ENCODE measurements around the gene GPR82.
"Not testable (repeated sequence)": the region's sequence is repeated elsewhere in the genome, so short reads cannot be mapped to it uniquely, and the experiment has no call there.

GPR82 gene, protein sequence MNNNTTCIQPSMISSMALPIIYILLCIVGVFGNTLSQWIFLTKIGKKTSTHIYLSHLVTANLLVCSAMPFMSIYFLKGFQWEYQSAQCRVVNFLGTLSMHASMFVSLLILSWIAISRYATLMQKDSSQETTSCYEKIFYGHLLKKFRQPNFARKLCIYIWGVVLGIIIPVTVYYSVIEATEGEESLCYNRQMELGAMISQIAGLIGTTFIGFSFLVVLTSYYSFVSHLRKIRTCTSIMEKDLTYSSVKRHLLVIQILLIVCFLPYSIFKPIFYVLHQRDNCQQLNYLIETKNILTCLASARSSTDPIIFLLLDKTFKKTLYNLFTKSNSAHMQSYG

DNA sequence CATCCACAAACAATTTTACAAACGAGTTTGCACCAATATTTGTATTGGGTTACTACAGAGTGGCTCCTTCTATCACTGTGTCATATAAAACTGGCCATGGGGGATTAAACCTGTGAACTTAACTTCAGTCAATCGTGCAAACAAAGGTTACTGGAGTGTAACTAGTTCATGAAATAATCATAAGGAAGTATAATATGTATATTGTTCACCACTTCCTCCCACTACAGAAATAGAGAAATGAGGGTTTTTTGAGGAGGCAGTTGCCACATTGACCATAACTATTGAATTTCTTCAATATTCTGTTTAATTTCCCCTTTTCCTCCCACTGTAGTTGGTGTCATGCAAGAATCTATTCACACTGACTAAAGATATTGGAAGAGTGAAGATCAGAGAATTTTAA is at the start of gene GPR82:
GPR82 (plus strand) TSS at position 356 of the 400 bp plus-strand sequence. CDS start 2,846 bp downstream, outside the sequence.
- DNase-seq: no peak

DNA sequence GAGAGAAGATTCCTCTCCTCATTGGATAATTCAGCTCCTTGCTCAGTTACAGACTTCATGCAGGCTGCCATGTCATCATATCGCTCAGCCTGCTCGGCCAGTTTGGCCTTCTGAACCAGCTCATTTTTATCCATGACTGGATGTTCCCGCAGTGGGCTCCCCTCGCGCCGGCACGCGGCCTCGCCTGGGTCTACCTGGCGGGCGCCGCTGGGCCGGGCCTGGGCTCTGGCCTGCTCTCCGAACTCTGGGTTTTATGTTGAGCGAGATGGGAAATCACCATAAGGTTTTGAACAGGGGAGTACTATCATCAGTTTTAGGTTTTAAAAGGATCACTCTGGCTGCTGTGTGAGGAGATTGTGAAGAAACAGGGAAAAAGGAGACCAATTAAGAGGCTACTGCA is 47.6 kb upstream of the GPR82 start:
- not testable (repeated sequence) for DNase-seq

GRCh38 chrX:41677183-41678060 is 46.6 kb upstream of the GPR82 start:
- DNase-seq: no peak

DNA sequence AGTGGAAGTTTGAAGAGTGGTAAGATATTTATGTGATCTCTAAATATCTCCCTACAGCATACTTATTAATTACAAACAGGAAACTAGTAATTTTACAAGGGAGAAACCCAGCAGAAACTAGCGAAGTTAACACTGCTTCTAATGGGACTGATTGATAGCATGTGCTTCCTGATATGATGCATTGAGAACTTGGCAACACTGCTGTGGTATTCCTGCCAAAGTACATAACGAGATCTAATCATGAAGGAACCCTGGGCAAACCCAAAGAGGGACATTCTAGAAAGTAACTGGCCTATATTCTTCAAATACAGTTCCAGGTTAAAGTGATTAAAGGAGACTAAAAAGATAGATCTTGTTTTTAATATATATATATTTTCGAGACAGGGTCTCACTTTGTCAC is 39.8 kb upstream of the GPR82 start:
- no peak for DNase-seq

DNA sequence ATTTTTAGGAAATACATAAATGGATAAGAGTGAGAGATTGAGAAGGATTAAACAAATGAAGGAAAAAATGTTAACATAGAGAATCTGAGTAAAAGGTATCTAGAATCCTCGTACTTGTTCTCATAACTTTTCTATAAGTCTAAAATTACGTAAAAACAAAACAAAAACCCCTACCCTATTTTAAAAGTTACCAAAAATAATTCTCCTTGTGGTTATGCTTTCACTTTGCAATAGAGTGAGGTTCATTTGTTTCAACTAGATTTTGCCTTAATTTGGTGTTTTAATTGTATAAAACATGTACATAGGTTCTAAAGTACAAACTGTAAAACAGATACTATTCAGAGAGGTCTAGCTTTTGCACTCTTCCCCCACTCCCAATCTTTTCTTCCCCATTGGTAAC is 39.0 kb upstream of the GPR82 start:
- DNase-seq: no peak

- DNase-seq: no peak
Measured at GRCh38 chrX:41686788-41687187, 37.2 kb upstream of the GPR82 start.

- no peak for DNase-seq
Measured at GRCh38 chrX:41688156-41688555, 35.8 kb upstream of the GPR82 start.

GRCh38 chrX:41688835-41689234 is 35.1 kb upstream of the GPR82 start, which contains the start of gene GPR34:
TSS of gene GPR34 (plus strand) at chrX:41688973. CDS start at chrX:41695634, 6,661 bp downstream.
- peak; percentile 11 for DNase-seq

- no peak for DNase-seq
Measured at GRCh38 chrX:41689711-41690110, 34.3 kb upstream of the GPR82 start.

GRCh38 chrX:41692162-41692749 is 31.7 kb upstream of the GPR82 start:
- DNase-seq: no peak

GRCh38 chrX:41693024-41693423 is 31.0 kb upstream of the GPR82 start:
- no peak for DNase-seq

- peak; percentile 45 for DNase-seq
Measured at GRCh38 chrX:41695426-41695825, 28.6 kb upstream of the GPR82 start.

- no peak for DNase-seq
Measured at GRCh38 chrX:41703574-41704029, 20.4 kb upstream of the GPR82 start.

- no peak for DNase-seq
Measured at GRCh38 chrX:41705042-41705441, 18.9 kb upstream of the GPR82 start.

DNA sequence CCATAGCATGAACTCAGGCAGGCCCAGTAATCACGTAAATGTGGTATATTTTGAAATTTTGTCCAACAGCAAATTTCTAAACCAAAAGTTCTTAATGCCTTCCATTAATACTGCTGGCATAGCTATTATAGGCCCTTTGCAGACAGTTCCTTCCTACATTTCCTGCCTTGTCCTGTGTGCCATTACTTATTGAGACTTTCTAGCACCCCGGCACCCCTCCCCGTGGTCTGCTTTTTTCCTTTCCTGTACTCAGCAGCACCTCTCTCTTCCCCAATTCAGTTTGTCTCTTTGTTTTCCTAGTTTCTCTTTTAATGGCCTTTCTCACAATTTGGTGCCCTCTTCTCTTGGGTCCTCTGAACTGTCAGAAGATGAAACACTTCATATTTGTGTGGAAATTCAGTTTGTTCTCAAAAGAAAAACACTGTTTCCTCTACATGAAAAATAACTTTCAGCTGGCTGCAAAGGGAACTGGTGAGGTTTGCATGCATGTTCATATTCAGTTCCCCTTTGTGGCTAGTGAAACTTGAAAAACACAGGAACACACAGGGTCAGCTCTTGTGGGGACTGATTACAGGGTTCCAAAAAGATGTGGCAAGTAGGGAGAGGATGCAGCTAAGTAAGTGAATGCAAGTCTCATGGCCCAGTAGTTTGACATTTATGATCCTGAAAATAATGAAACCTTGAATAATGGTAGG is 18.2 kb upstream of the GPR82 start:
- peak; percentile 4 for DNase-seq

DNA sequence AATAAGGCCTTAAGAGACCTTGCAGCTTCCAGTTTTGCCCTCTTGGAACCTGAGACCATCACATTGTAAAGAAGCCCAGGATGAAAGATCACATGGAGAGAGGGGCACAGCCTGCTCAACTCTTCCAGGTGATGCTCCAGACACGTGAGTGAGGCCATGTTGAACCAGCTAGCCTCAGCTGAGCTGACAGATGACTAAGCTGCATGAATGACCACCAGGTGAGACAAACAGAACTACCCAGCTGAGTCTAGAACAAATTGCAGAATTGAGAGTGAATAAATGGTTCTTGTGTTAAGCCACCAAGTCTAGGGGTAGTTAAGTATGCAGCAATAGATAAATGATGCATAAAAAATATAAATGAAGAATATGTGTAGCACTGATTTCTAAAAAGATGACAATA is 16.8 kb upstream of the GPR82 start:
- no peak for DNase-seq

DNA sequence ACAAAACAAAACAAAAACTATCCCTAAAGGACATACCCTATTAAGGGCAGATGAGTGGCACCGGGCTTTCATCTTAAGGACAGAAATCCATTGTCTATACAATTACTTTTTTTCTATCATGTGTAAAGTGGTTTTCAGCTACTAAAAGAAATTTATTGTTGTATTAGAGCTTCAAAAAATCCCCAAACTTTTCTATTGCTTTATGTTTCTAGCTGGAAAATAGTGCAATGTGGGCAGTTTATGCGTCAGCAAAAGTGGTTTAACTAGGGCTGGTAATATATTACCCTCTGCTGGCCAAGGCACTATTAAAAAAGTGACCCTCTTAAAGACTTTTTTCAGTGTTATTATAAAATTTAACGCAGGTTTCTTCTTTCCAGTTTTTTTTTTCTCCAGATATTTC is 15.5 kb upstream of the GPR82 start:
- no peak for DNase-seq

- DNase-seq: no peak
Measured at GRCh38 chrX:41711021-41711667, 12.8 kb upstream of the GPR82 start.

DNA sequence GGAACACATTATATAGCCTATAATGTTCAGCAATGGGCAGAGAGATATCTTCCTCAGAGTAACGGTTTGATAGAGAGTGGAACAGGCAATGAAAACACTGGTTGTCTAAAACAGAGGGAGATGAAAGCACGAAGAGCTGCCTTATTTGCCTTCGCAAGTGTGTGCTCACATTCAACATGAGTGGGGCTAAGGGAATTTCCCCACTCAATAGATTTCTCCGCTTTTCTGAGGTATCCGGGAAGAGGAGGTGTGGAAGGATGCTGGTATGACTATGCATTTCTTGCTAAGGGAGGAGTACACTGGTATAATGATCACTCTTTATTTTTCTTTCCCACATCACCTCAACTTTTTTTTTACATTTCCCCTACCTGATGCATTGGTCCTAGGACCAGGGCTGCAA is 7.8 kb upstream of the GPR82 start:
- DNase-seq: no peak

- DNase-seq: no peak
Measured at GRCh38 chrX:41716767-41717473, 7.1 kb upstream of the GPR82 start.

DNA sequence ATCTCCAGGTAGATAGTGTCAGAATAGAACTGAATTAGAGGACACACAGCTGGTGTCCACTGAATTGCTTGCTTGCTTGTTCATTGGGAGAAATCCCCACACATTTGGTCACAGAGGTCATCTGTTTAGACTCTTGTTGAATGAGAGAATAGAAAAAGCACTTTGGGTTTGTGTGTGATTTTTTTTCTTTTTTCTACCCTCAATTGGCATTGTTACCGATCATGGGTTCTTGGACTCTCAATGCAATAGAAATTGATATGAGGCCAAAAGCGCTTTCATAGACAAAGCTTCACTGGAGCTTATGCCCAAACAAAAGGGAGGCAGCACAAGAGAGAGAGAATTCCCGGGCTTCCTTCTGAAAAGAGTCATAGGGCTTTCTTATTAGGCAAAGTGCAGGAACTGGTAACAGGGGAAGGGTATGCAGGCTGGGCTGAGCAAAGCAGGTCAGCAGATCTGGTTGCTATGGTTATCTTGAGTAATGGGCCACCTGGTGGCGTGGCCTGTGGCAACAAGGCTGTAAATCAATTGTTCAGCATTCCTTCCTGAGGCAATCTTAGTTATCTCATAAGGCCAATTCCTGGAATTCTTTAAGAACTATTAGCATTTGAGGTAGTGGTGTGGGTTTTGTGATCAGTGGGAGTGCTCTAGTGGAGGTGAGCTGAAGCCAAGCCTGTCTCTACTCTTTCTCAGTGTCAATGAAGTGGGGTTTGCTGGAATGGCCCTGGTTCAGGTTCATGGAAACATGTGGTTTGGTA is 5.3 kb upstream of the GPR82 start:
- no peak for DNase-seq

Measured in CD4-positive, alpha-beta T cell treated with Interleukin-17A for 1 hour (primary cell).